Measurements from ENCODE around the gene RGL2. TPM values are rescaled to one million over a fixed set of nuclear protein-coding genes. Genes with fewer than 3 reads are reported as not detected.
A peak's percentile ranks its signal among the peaks of the same experiment; 100 is the strongest.

Gene RGL2
- total RNA-seq, 3 donors from 2014 or later = 26.4 to 64.6 (median 38.9) TPM

DNA sequence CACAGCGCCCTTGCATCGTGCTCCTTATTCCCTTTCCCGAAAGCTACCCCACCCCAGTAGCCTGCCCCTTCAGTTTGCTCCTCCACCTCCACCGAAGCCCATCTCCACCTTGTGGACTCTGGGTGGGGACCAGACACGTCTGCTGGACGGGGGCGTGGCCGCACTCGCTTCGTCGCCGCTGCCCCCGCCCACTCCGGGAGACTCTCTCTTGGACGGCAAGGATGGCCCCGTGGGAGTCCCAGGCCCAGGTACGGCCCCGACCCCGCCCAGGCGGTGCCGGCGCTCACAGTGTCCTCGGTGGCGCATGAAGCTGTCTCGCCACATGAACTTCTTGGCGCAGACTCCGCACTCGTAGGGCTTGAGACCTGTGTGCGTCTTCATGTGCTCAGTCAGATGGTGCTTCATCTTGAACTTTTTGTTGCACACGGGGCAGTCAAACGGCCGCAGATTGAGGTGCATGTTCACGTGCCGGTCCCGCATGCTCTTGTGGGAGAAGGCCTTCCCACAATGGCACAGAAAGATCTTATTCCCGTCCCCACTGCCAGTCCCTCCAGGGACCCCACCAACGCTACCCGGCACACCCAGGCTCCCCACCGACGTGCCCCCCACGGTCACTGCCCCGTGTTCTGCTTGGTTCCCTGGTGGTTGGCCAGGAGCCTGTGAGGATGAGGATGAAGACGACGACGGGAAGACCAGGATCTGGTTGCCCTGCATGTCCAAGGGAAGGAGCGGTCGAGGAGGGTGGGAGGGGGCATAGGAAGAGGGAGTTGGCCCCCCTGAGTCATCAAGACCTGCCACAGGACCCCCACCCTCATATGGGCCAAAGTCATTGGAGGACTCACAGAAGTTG, 16.4 kb upstream of the RGL2 start:
- no peak overlapping the region for H3K4me3 ChIP-seq
- peak; percentile 86 to 88 (median 88) for DNase-seq
- peak; percentile 51 for ATAC-seq
- no peaks in the 10 kb centered on the region for H3K9me3 ChIP-seq
- TF ChIP-seq, protein P1, sequence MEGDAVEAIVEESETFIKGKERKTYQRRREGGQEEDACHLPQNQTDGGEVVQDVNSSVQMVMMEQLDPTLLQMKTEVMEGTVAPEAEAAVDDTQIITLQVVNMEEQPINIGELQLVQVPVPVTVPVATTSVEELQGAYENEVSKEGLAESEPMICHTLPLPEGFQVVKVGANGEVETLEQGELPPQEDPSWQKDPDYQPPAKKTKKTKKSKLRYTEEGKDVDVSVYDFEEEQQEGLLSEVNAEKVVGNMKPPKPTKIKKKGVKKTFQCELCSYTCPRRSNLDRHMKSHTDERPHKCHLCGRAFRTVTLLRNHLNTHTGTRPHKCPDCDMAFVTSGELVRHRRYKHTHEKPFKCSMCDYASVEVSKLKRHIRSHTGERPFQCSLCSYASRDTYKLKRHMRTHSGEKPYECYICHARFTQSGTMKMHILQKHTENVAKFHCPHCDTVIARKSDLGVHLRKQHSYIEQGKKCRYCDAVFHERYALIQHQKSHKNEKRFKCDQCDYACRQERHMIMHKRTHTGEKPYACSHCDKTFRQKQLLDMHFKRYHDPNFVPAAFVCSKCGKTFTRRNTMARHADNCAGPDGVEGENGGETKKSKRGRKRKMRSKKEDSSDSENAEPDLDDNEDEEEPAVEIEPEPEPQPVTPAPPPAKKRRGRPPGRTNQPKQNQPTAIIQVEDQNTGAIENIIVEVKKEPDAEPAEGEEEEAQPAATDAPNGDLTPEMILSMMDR (IDR thresholded peaks at IDR 0.05) = no peak
- H3K4me1 ChIP-seq (ENCODE audit: low read depth) = peaks cover 31% of the 10 kb centered on the region
- H3K36me3 ChIP-seq (ENCODE audit: low read depth) = no peaks in the 10 kb centered on the region
- intact Hi-C loops (cut with DNase I, micrococcal nuclease) = no loop called here

GRCh38 chr6:33314515-33314942, 15.8 kb upstream of the RGL2 start:
- peaks cover 31% of the 10 kb centered on the region for H3K4me1 ChIP-seq (ENCODE audit: low read depth)
- peak; percentile 68 to 82 (median 77) for DNase-seq
- peak; percentile 63 for ATAC-seq
- intact Hi-C loops (cut with DNase I, micrococcal nuclease) = no loop called here
- peak overlapping the region; percentile 62 for H3K4me3 ChIP-seq
- no peaks in the 10 kb centered on the region for H3K36me3 ChIP-seq (ENCODE audit: low read depth)
- H3K9me3 ChIP-seq = no peaks in the 10 kb centered on the region
- TF ChIP-seq, protein P1 (IDR thresholded peaks at IDR 0.05) = no peak

GRCh38 chr6:33313709-33314514, 15.2 kb upstream of the RGL2 start, which contains the start of gene TAPBP:
TSS of gene TAPBP (minus strand) at chr6:33314078. CDS start at chr6:33314041, 37 bp downstream.
- intact Hi-C loops (cut with DNase I, micrococcal nuclease) = no loop called here
- ATAC-seq (peak; percentile 43), DNase-seq (peak; percentile 77 to 86 (median 79))
- Histone ChIP-seq H3K36me3 (ENCODE audit: low read depth) (no peaks in the 10 kb centered on the region), H3K4me3 (peak within 1 kb of the TSS; percentile 62), H3K4me1 (ENCODE audit: low read depth) (peaks cover 31% of the 10 kb centered on the region), H3K9me3 (no peaks in the 10 kb centered on the region)
- TF ChIP-seq, protein P1 (IDR thresholded peaks at IDR 0.05) = no peak

GRCh38 chr6:33313105-33313708, 14.5 kb upstream of the RGL2 start:
- H3K4me1 ChIP-seq (ENCODE audit: low read depth) = peaks cover 25% of the 10 kb centered on the region
- DNase-seq (peak; percentile 63 to 79 (median 77)), ATAC-seq (peak; percentile 7)

More at GRCh38 chr6:33313105-33313708, 14.5 kb upstream of the RGL2 start:
- Histone ChIP-seq H3K4me3 (peak overlapping the region; percentile 62), H3K9me3 (no peaks in the 10 kb centered on the region), H3K36me3 (ENCODE audit: low read depth) (no peaks in the 10 kb centered on the region)
- TF ChIP-seq, protein P1 (IDR thresholded peaks at IDR 0.05) = no peak
- intact Hi-C loops (cut with DNase I, micrococcal nuclease) = no loop called here
